ENCODE data around the gene ANKRD24. TPM values are rescaled to one million over a fixed set of nuclear protein-coding genes. Genes with fewer than 3 reads are reported as not detected.
A peak's percentile ranks its signal among the peaks of the same experiment; 100 is the strongest.

ANKRD24 gene
- total RNA-seq, 1 donor from 2014 or later: 0.15 TPM

DNA sequence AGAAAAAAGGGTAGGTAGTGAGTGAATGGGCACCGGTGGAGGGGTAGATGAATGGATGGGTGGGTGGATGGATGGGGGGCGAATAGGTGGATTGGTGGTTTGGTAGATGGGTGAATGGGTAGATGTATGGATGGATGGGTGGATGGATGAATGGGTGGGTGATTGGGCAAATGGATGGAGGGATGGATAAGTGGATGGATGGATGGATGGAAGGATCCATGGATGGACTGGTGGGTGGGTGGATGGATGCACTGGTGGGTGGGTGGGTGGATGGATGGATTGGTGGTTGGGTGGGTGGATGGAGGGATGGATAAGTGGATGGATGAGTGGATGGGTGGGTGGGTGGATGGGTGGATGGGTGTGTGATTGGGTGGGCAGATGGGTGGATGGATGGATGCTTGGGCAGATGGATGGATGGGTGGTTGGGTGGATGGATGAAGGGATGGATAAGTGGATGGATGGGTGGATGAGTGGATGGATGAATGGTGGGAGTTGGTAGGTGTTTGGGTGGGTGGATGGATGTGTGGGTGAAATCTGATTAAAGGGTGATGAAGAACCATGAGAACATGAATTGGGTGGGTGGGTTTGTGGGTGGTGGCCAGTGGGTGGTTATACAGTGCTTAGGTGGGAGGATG is 2.3 kb downstream of the ANKRD24 start:
- Histone ChIP-seq H2AFZ (replicated peaks) (no peak overlapping the region), H4K20me1 (ENCODE audit: low read depth) (no peaks in the 10 kb centered on the region), H3K9ac (no peak overlapping the region), H3K4me2 (no peak overlapping the region), H3K4me3 (no peak overlapping the region), H3K4me1 (no peaks in the 10 kb centered on the region), H3K36me3 (no peaks in the 10 kb centered on the region), H3K27me3 (no peaks in the 10 kb centered on the region), H3K27ac (no peak overlapping the region), H3K79me2 (ENCODE audit: low read depth) (peaks cover 10% of the 10 kb centered on the region), H3F3A (ENCODE audit: low read depth) (peaks cover 11% of the 10 kb centered on the region), H3K9me3 (ENCODE audit: low read depth) (no peaks in the 10 kb centered on the region)
- H3K27me3 Mint-ChIP-seq (ENCODE audit: insufficient read depth, low read depth): peaks cover 14% of the 10 kb centered on the region
- peak overlapping the region; percentile 39 for H3K4me3 Mint-ChIP-seq
- H3K27ac Mint-ChIP-seq: no peak overlapping the region
- H3K36me3 Mint-ChIP-seq: no peaks in the 10 kb centered on the region
- DNase-seq (ENCODE audit: low spot score): no peak
- H3K9me3 Mint-ChIP-seq: no peaks in the 10 kb centered on the region
- peaks cover 11% of the 10 kb centered on the region for H3K4me1 Mint-ChIP-seq
- TF ChIP-seq, protein P1, sequence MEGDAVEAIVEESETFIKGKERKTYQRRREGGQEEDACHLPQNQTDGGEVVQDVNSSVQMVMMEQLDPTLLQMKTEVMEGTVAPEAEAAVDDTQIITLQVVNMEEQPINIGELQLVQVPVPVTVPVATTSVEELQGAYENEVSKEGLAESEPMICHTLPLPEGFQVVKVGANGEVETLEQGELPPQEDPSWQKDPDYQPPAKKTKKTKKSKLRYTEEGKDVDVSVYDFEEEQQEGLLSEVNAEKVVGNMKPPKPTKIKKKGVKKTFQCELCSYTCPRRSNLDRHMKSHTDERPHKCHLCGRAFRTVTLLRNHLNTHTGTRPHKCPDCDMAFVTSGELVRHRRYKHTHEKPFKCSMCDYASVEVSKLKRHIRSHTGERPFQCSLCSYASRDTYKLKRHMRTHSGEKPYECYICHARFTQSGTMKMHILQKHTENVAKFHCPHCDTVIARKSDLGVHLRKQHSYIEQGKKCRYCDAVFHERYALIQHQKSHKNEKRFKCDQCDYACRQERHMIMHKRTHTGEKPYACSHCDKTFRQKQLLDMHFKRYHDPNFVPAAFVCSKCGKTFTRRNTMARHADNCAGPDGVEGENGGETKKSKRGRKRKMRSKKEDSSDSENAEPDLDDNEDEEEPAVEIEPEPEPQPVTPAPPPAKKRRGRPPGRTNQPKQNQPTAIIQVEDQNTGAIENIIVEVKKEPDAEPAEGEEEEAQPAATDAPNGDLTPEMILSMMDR (IDR thresholded peaks at IDR 0.05): no peak
- TF ChIP-seq EZH2 (IDR thresholded peaks at IDR 0.05) (no peak), EZH2phosphoT487 (IDR thresholded peaks at IDR 0.05) (no peak)

DNA sequence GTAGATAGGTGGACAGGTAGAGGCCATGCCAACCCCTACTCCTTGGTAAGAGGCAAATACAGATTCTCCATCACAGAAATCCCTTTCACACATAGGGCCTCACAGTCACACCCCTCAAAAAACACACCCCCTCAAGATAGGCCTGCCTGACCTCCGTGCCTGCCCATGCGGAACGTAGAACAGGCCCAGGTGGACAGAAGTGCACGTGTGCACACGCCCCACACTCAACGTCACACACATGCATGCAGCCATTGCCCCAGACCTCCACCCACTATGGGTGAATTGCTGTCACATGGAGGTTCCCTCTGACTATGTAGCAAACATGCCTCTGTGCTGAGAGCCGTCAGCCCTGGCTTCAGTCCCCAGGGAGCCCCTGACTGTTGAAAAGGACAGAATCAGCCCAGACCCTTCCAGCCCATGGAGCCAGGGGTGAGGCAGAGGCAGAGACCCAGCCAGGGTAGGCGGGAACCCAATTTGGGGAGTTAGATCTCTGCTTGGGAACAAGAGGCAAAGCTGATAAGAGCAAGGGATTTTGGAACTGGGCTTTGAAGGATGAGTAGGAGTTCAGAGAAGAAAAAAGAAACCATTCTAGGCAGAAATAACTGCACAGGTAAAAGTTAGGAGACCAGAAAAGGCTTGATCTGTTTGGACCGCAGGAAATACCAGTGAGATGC is 3.1 kb downstream of the ANKRD24 start:
- TF ChIP-seq EZH2phosphoT487 (IDR thresholded peaks at IDR 0.05) (no peak), EZH2 (IDR thresholded peaks at IDR 0.05) (no peak)
- TF ChIP-seq, protein P1 (IDR thresholded peaks at IDR 0.05): no peak
- no peak overlapping the region for H3K27ac Mint-ChIP-seq

DNA sequence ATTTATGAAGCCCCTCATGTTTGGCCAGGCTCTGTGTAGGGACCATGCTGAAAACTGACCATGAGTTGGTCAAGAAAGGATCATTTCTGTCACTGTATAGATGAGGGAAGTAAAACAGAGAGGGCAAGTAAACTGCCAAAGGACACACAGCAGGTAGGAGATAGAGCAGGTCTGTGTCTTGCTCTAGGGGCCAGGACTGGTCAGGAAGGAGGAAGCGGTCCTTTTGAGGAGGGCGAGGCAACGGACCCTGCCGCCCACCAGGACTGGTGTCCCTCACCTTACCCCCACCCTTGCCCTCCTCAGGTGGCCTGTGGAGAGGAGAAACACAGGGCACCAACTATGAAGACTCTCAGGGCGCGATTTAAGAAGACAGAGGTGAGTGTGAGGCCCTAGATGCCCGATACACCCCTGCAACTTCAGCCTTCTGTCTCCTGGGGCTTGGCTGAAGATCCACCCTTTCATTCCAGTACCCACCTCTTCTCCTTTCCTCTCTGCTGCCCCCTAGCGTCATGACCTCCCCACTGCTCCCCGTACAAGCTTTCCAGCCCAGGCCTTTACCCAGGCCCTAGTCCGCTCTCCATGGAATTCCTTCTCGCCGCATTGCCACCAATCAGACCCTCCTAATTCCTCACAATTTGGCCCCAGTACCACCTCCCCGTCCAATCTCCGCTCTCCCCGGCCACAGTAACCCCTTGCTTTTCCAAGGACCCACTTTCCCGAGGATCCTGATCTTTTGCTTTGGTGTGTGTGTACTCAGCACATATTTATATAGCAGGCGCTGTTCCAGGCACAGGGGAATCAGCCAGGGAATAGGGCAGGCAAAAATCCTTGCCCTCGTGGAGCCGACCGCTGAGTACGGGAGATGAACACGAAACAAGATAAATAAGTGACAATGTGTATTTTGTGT is 3.9 kb downstream of the ANKRD24 start:
- no peaks in the 10 kb centered on the region for H3K4me1 ChIP-seq
- no peak overlapping the region for H3K4me3 ChIP-seq
- Mint-ChIP-seq H3K4me1 (peaks cover 11% of the 10 kb centered on the region), H3K9me3 (no peaks in the 10 kb centered on the region), H3K27me3 (ENCODE audit: insufficient read depth, low read depth) (peaks cover 14% of the 10 kb centered on the region), H3K4me3 (peak overlapping the region; percentile 46), H3K36me3 (no peaks in the 10 kb centered on the region), H3K27ac (no peak overlapping the region)
- peaks cover 7% of the 10 kb centered on the region for H3K79me2 ChIP-seq (ENCODE audit: low read depth)
- no peak overlapping the region for H3K9ac ChIP-seq
- no peak overlapping the region for H3K4me2 ChIP-seq
- no peaks in the 10 kb centered on the region for H3K36me3 ChIP-seq
- no peaks in the 10 kb centered on the region for H4K20me1 ChIP-seq (ENCODE audit: low read depth)
- no peak overlapping the region for H3K27ac ChIP-seq
- no peak for TF ChIP-seq EZH2 (IDR thresholded peaks at IDR 0.05)
- TF ChIP-seq, protein P1 (IDR thresholded peaks at IDR 0.05): peak; percentile 83
- H3K27me3 ChIP-seq: no peaks in the 10 kb centered on the region
- peak; percentile 90 for DNase-seq (ENCODE audit: low spot score)
- no peaks in the 10 kb centered on the region for H3K9me3 ChIP-seq (ENCODE audit: low read depth)
- peaks cover 6% of the 10 kb centered on the region for H3F3A ChIP-seq (ENCODE audit: low read depth)
- H2AFZ ChIP-seq (replicated peaks): peak overlapping the region; percentile 80

More for the DNA sequence above, 3.1 kb downstream of the ANKRD24 start:
- Histone ChIP-seq H3K27me3 (no peaks in the 10 kb centered on the region), H3K79me2 (ENCODE audit: low read depth) (peaks cover 10% of the 10 kb centered on the region), H3K27ac (no peak overlapping the region), H3K4me2 (no peak overlapping the region), H3K9ac (no peak overlapping the region), H3K9me3 (ENCODE audit: low read depth) (no peaks in the 10 kb centered on the region), H3F3A (ENCODE audit: low read depth) (peaks cover 9% of the 10 kb centered on the region), H4K20me1 (ENCODE audit: low read depth) (no peaks in the 10 kb centered on the region), H2AFZ (replicated peaks) (no peak overlapping the region), H3K4me3 (no peak overlapping the region), H3K36me3 (no peaks in the 10 kb centered on the region), H3K4me1 (no peaks in the 10 kb centered on the region)
- Mint-ChIP-seq H3K4me3 (no peak overlapping the region), H3K36me3 (no peaks in the 10 kb centered on the region), H3K4me1 (peaks cover 11% of the 10 kb centered on the region), H3K9me3 (no peaks in the 10 kb centered on the region), H3K27me3 (ENCODE audit: insufficient read depth, low read depth) (peaks cover 14% of the 10 kb centered on the region)
- DNase-seq (ENCODE audit: low spot score): no peak

Data from neural progenitor cell (in vitro differentiated cells).